PC-3 (cell line): Measurements from ENCODE around the gene DSEL. TPM values are rescaled to one million over a fixed set of nuclear protein-coding genes. Genes with fewer than 3 reads are reported as not detected.

ENCODE experiments used
- ATAC-seq: fragments of 200-7000 bp; cut with Tn5 transposase; 2 replicates; pipeline ENCODE4 v1.9.1; 2020; ENCODE audit warnings: mild to moderate bottlenecking, moderate library complexity
- BruUV-seq: library from RNA; stranded (reverse); fragments of 400-500 nt; replicated peaks from 2 replicates; lab custom pipeline; 2021; lab: Mats Ljungman, UMichigan
- CTCF ChIA-PET: fragments of 300-600 bp; sonication (Branson Sonifier 250); formaldehyde crosslinking; loops from one replicate; lab custom pipeline; 2022; ENCODE audit warnings: antibody characterized with exemption; lab: Charles Lee
- POLR2A ChIA-PET: fragments of 300-600 bp; sonication (Branson Sonifier 250); formaldehyde crosslinking; loops from one replicate; lab custom pipeline; 2022; ENCODE audit warnings: antibody characterized with exemption; ENCODE audit not compliant: unreplicated experiment; lab: Charles Lee
- DNase-seq: peaks from one replicate; pipeline ENCODE4 v3.0.0-alpha.2; 2015
- H2AFZ ChIP-seq: fragments of 300-600 bp; sonication (generic); 2 replicates; pipeline ENCODE4 v1.6.0; 2016; ENCODE audit warnings: antibody characterized with exemption, low read length
- H3F3A ChIP-seq: fragments of 300-600 bp; sonication (generic); one replicate; pipeline ENCODE4 v1.6.0; 2017; ENCODE audit warnings: antibody characterized with exemption, low read length, control low read depth, mild to moderate bottlenecking; ENCODE audit not compliant: unreplicated experiment
- H3K27ac ChIP-seq: fragments of 300-600 bp; sonication (generic); 2 replicates; pipeline ENCODE4 v1.5.1; 2016; ENCODE audit warnings: mild to moderate bottlenecking, low read length
- H3K27me3 ChIP-seq: fragments of 300-600 bp; sonication (generic); 2 replicates; pipeline ENCODE4 v1.6.1; 2016; ENCODE audit warnings: low read length, mixed read lengths
- H3K36me3 ChIP-seq: fragments of 300-600 bp; sonication (generic); 2 replicates; pipeline ENCODE4 v1.6.1; 2016; ENCODE audit warnings: low read depth, mixed run types, low read length, mixed read lengths
- H3K4me1 ChIP-seq: fragments of 300-600 bp; sonication (generic); 2 replicates; pipeline ENCODE4 v1.5.1; 2016; ENCODE audit warnings: low read length; ENCODE audit not compliant: insufficient read depth
- H3K4me2 ChIP-seq: fragments of 300-600 bp; sonication (generic); 2 replicates; pipeline ENCODE4 v1.6.0; 2016; ENCODE audit warnings: low read length
- H3K4me3 ChIP-seq: fragments of 300-600 bp; sonication (generic); 2 replicates; pipeline ENCODE4 v1.5.1; 2016; ENCODE audit warnings: mild to moderate bottlenecking, low read length, mixed read lengths
- H3K79me2 ChIP-seq: fragments of 300-600 bp; sonication (generic); 2 replicates; pipeline ENCODE4 v1.6.1; 2017; ENCODE audit warnings: low read length, mixed read lengths
- H3K9ac ChIP-seq: fragments of 300-600 bp; sonication (generic); 2 replicates; pipeline ENCODE4 v1.6.0; 2016; ENCODE audit warnings: mild to moderate bottlenecking, low read length
- H3K9me2 ChIP-seq: fragments of 300-600 bp; sonication (generic); replicated peaks from 2 replicates; pipeline ENCODE4 v1.6.1; 2016; ENCODE audit warnings: mixed run types, low read length, mixed read lengths
- H3K9me3 ChIP-seq: fragments of 300-600 bp; sonication (generic); 2 replicates; pipeline ENCODE4 v1.6.1; 2016; ENCODE audit warnings: low read length, mixed read lengths
- H4K20me1 ChIP-seq: fragments of 300-600 bp; sonication (generic); 2 replicates; pipeline ENCODE4 v1.6.1; 2016; ENCODE audit warnings: low read length, mixed read lengths
- EZH2 ChIP-seq: fragments of 300-600 bp; sonication (generic); IDR thresholded peaks from one replicate; pipeline ENCODE4 v1.6.1; 2017; ENCODE audit warnings: antibody characterized with exemption, mild to moderate bottlenecking, low read length; ENCODE audit not compliant: unreplicated experiment
- EZH2phosphoT487 ChIP-seq: fragments of 300-600 bp; sonication (generic); IDR thresholded peaks from 2 replicates; pipeline ENCODE4 v1.6.1; 2018; ENCODE audit warnings: mild to moderate bottlenecking, antibody characterized with exemption, low read length, borderline replicate concordance
- intact Hi-C: fragments of 100-400 bp; cut with micrococcal nuclease; formaldehyde crosslinking; loops from 2 replicates; pipeline ENCODE4 v1.9.0; 2023
- total RNA-seq: library from RNA; depleted of rRNA; stranded (reverse); fragments of >200 nt; gene quantifications from 2 replicates; pipeline ENCODE4 v1.2.3, GENCODE V29; 2014
- TF ChIP-seq, protein P1 (sequence below): fragments of 300-600 bp; sonication (generic); conservative IDR thresholded peaks from 2 replicates; pipeline ENCODE4 v1.5.1; 2017; ENCODE audit warnings: antibody characterized with exemption, low read depth, mild to moderate bottlenecking, low read length

Gene DSEL
- total RNA-seq, 1 experiment from 2014 or later, result 19.0 TPM

DNA sequence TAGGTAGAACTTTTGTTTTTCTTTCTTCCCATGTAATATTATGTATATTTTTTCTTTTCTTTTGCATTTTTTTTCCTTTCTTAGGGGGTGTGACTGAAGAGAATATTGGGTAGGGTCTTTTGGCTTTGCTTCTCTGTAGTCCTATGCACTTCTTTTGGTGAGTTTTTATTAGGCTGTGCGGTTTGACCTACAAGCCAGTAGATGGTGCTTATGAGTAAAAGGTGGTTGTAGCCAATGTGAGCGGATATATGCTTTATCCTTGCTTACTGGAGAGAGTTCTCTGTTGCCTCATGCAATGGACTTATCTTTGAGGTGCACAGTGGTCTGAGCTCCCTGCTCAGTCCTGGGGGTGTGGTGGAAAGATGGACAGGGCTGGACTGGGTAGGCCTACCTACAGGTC is 52.7 kb downstream of the DSEL start:
- no peaks in the 10 kb centered on the region for H3K36me3 ChIP-seq
- H3K79me2 ChIP-seq, result no peaks in the 10 kb centered on the region
- no peak overlapping the region for H2AFZ ChIP-seq
- H3K27me3 ChIP-seq, result no peaks in the 10 kb centered on the region
- H3K9ac ChIP-seq, result no peak overlapping the region
- ChIA-PET CTCF (interaction anchor here (0.7 kb wide), 1 partner anchor 127 kb away, joined by 3 read pairs; no protein-coding TSS in a partner anchor), POLR2A (no interaction called here)
- no TSS peak for BruUV-seq
- H3F3A ChIP-seq, result no peaks in the 10 kb centered on the region
- H3K9me2 ChIP-seq, result no peaks in the 10 kb centered on the region
- no peaks in the 10 kb centered on the region for H3K4me1 ChIP-seq
- ATAC-seq (0 out of 2 replicates have a peak, but pooled peaks have one; percentile 27), DNase-seq (peak; percentile 55)
- TF ChIP-seq EZH2 (no peak), EZH2phosphoT487 (no peak)
- TF ChIP-seq, protein P1, sequence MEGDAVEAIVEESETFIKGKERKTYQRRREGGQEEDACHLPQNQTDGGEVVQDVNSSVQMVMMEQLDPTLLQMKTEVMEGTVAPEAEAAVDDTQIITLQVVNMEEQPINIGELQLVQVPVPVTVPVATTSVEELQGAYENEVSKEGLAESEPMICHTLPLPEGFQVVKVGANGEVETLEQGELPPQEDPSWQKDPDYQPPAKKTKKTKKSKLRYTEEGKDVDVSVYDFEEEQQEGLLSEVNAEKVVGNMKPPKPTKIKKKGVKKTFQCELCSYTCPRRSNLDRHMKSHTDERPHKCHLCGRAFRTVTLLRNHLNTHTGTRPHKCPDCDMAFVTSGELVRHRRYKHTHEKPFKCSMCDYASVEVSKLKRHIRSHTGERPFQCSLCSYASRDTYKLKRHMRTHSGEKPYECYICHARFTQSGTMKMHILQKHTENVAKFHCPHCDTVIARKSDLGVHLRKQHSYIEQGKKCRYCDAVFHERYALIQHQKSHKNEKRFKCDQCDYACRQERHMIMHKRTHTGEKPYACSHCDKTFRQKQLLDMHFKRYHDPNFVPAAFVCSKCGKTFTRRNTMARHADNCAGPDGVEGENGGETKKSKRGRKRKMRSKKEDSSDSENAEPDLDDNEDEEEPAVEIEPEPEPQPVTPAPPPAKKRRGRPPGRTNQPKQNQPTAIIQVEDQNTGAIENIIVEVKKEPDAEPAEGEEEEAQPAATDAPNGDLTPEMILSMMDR, result peak; percentile 65
- H3K27ac ChIP-seq, result no peak overlapping the region
- intact Hi-C loops, result no loop called here
- H4K20me1 ChIP-seq, result no peaks in the 10 kb centered on the region
- H3K9me3 ChIP-seq, result no peaks in the 10 kb centered on the region
- H3K4me3 ChIP-seq, result no peak overlapping the region
- H3K4me2 ChIP-seq, result no peak overlapping the region

DNA sequence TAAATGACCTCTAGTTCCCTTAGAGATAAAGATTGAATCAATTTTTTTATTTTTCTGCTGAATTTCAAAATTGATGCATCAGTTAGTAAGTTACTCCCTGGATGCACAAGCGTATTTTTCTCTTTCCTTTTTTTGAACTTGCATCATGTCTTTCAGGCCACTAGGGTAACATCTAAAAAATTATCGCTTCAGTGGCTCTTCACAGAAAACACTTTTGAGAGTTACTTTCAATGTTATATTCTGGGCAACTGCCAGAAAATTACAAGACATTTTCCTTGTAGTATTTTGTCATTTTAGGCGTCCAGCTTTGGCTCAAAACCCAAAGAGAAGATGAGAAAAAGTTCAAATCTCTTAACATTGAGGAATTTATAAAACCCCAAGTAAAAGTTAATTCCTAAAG is 59.8 kb downstream of the DSEL start:
- DNase-seq (no peak), ATAC-seq (no peak)
- H3K79me2 ChIP-seq, result no peaks in the 10 kb centered on the region
- no peak overlapping the region for H2AFZ ChIP-seq
- H3F3A ChIP-seq, result no peaks in the 10 kb centered on the region
- no peak overlapping the region for H3K4me3 ChIP-seq
- no peaks in the 10 kb centered on the region for H3K9me2 ChIP-seq
- POLR2A ChIA-PET, result no interaction called here
- no peaks in the 10 kb centered on the region for H3K9me3 ChIP-seq
- H3K27ac ChIP-seq, result no peak overlapping the region
- TF ChIP-seq, protein P1, result 0 out of 2 replicates have a peak, but pooled peaks have one; percentile 26
- TF ChIP-seq EZH2 (no peak), EZH2phosphoT487 (no peak)
- no peaks in the 10 kb centered on the region for H3K27me3 ChIP-seq
- no peak overlapping the region for H3K9ac ChIP-seq
- H3K36me3 ChIP-seq, result no peaks in the 10 kb centered on the region
- CTCF ChIA-PET, result no interaction called here
- BruUV-seq, result no TSS peak
- no peaks in the 10 kb centered on the region for H3K4me1 ChIP-seq
- intact Hi-C loops, result no loop called here
- H3K4me2 ChIP-seq, result no peak overlapping the region
- H4K20me1 ChIP-seq, result no peaks in the 10 kb centered on the region
